Measurements from ENCODE around the gene RPL18A.

The RPL18A gene

GRCh38 chr19:17910791-17911360 is 51.2 kb downstream of the RPL18A start:
- DNase-seq (ENCODE audit: low read depth): no peak
